Measurements from ENCODE around the gene SERPINB1. TPM values are rescaled to one million over a fixed set of nuclear protein-coding genes. Genes with fewer than 3 reads are reported as not detected.
"Not testable (repeated sequence)": the region's sequence is repeated elsewhere in the genome, so short reads cannot be mapped to it uniquely, and the experiment has no call there.

Gene SERPINB1
- total RNA-seq, 1 donor from 2014 or later = 67.0 TPM

DNA sequence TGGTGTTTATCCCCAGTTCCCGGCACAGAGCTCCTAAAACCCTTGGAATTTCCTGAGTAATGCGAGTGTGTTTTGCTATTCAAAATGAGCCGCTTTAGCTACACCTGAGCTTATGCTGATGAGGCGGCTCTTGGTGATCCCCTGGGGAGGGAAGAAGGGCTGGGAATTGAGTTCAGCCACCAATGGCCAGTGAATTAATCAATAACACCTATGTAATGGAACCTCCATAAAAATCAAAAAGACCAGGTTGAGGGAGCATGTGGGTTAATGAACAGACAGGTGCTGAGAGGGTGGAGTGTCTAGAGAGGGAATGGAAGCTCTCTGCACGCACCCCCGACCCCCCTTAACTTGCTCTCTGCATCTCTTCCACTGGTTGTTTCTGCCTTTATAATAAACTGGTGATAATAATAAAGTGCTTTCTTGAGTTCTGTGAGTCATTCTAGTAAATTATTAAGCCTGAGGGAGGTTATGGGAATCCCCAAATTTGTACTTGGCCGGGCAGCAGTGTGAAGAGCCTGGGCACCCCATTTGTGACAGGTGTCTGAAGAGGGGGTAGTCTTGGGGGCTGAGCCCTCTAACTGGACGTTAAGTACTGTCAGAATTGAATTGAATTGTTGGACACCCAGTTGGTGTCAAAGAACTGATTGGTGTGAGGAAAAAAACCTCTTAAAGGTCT, 24.6 kb upstream of the SERPINB1 start:
- intact Hi-C loops (cut with micrococcal nuclease) = no loop called here

DNA sequence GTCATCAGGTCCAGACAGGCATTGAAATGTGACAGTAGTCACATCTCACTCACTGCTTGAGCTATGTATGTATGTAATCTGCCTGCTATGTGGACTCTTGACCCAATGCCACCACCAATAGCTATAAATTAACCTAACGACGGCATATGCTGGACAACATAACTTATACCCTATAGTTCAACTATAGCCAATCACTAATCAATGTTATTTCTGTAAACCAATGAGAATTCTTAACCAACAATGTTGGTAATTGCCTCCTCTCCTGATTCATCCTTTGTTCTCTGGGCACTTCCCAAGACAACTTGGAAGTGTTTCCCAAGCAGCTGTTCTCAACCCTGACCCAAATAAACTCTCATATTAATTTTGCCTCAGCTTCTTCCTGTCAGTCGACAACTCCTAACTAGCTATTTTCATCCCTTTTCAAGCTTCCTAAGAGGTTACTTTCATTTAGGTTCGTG, 24.1 kb upstream of the SERPINB1 start:
- intact Hi-C loops (cut with micrococcal nuclease) = no loop called here

DNA sequence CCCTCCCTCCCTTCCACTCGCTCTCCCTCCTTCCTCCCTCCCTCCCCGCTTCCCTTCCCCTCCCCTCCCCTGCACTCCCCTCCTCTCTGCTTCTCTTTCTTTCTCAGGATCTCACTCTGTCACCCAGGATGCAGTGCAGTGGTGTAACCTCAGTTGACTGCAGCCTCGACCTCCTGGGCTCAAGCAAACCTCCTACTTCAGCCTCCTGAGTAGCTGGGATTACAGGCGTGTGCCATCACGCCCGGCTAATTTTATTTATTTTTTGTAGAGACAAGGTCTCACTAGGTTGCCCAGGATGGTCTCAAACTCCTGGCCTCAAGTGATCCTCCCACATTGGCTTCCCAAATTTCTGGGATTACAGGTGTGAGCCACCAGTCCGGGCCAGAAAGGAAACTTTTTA, 23.6 kb upstream of the SERPINB1 start:
- intact Hi-C loops (cut with micrococcal nuclease) = no loop called here

DNA sequence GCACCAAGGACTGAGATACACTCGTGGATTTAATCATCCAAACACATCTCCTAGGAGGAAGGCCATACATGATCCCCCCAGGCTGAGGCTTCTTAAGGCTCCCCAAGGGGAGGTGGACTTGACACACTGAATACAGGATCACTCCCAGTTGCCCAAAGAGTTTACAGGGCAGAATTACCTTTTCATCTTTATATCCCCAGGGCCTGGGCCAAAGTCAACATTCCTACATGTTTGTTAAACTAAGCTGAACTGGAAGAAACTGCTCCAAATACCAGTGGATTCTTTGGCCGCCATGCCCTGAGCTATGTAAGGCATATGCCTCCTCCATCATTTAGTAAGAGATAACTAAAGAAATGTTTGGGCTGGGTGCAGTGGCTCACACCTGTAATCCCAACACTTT, 22.2 kb upstream of the SERPINB1 start:
- intact Hi-C loops (cut with micrococcal nuclease) = no loop called here

DNA sequence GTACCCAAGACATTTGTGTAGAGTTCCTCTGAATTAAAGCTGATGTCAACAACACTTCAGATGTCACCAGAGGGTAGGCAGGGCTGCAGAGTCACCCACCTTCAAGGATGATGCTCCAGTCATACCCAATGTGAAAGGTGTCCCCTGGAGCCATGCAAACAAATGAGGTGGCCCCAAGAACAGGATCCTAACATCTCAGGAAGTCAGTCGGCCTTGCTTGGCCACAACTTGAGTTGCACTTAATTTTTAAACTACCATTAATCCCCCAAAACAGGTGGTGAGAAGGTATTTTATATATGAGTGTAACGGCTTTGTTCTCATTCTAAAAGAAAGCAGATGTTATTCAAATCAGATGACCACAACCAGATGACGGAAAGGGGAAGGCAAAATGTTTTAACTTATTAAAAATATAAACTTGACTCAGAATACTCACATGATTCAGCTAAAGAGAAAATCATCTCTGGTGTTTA, 21.1 kb upstream of the SERPINB1 start:
- intact Hi-C loops (cut with micrococcal nuclease) = no loop called here

DNA sequence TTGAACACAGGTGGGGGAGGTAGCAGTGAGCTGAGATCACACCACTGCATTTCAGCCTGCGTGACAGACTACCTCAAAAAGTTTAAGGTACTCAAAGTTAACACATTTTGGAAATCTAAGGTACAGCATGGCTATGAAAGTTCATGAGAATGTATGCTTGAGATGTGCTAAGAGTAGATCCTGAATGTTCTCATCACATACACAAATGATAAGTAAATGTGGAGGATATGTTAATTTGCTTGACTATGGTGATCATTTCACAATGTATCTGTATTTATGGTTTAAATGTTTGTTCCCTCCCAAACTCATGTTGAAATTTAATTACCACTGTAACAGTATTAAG, 20.1 kb upstream of the SERPINB1 start:
- intact Hi-C loops (cut with micrococcal nuclease) = no loop called here

DNA sequence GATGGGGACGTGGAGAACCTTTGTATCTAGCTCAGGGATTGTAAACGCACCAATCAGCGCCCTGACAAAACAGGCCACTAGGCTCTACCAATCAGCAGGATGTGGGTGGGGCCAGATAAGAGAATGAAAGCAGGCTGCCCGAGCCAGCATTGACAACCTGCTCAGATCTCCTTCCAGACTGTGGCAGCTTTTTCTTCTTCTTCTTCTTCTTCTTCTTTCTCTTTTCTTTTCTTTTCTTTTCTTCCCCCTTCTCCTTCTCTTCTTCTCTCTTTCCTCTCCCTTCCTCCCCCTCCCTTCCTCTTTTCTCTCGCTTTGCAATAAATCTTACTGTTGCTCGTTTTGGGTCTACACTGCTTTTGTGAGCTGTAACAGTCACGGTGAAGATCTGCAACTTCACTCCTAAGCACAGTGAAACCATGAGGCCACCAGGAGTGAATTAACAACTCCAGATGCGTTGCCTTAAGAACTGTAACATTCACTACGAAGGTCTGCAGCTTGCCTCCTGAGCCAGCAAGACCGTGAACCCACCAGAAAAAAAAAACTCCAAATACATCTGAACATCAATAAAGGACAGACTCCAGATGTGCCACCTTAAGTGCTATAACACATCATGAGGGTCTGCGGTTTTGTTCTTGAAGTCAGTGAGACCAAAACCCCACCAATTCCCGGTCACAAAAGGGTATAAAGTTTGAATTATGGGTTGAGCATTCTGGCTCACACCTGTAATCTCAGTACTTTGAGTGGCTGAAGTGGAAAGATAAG, 19.6 kb upstream of the SERPINB1 start:
- intact Hi-C loops (cut with micrococcal nuclease) = no loop called here

DNA sequence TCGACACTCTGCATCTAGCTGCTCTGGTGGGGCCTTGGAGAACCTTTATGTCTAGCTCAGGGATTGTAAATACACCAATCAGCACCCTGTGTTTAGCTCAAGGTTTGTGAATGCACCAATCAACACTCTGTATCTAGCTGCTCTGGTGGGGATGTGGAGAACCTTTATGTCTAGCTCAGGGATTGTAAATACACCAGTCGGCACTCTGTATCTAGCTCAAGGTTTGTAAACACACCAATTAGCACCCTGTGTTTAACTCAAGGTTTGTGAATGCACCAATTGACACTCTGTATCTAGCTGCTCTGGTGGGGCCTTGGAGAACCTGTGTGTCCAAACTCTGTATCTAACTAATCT, 19.0 kb upstream of the SERPINB1 start:
- intact Hi-C loops (cut with micrococcal nuclease) = not testable (repeated sequence)

DNA sequence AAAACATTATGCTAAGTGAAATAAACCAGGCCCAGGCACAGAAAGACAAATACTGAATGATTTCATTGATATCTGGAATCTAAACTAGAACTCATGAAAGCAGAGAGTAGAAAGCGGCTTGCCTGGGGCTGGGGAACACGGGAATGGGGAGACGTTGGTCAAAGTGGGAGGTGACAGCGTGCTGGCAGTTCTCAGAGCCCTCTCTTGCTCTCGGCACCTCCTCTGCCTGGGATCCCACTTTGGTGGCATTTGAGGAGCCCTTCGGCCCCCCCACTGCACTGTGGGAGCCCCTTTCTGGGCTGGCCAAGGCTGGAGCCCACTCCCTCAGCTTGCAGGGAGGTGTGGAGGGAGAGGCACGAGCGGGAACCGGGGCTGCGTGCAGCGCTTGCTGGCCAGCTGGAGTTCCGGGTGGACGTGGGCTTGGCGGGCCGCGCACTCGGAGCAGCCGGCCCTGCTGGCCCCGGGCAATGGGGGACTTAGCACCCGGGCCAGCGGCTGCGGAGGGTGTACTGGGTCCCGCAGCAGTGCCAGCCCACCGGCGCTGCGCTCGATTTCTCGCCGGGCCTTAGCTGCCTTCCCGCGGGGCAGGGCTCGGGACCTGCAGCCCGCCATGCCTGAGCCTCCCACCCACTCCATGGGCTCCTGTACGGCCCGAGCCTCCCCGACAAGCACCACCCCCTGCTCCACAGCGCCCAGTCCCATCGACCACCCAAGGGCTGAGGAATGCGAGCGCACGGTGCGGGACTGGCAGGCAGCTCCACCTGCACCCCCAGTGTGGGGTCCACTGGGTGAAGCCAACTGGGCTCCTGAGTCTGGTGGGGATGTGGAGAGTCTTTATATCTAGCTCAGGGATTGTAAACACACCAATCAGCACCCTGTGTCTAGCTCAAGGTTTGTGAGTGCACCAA, 18.4 kb upstream of the SERPINB1 start:
- intact Hi-C loops (cut with micrococcal nuclease) = loop anchor here (1.0 to 5.0 kb wide), 3 partner anchors 43 to 207 kb away; partner anchors contain the start of genes RIPK1 and SERPINB9

DNA sequence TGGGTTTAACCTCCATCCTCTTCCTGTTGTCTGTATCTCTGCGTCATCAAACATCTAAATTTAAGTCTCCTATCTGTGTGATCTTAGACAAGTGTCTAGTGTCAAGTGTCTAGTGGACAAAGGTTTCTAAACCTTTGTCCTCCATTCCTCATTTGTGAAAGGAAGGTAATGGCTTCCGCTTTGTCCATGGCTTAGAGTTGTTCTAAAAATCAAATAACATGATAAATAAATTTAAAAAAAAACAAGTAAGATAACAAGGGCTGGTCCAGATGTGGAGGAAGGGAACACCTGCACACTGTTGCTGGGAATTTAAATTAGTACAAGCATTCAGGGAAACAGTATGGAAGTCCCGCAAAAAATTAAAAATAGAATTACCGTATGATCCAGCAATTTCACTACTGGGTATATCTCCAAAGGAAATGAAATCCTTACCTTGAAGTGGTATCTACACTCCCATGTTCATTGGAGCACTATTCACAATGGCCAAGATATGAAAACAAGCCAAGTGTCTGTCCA, 17.6 kb upstream of the SERPINB1 start:
- intact Hi-C loops (cut with micrococcal nuclease) = loop anchor here (1.0 to 5.0 kb wide), 3 partner anchors 44 to 208 kb away; partner anchors contain the start of genes RIPK1 and SERPINB9

DNA sequence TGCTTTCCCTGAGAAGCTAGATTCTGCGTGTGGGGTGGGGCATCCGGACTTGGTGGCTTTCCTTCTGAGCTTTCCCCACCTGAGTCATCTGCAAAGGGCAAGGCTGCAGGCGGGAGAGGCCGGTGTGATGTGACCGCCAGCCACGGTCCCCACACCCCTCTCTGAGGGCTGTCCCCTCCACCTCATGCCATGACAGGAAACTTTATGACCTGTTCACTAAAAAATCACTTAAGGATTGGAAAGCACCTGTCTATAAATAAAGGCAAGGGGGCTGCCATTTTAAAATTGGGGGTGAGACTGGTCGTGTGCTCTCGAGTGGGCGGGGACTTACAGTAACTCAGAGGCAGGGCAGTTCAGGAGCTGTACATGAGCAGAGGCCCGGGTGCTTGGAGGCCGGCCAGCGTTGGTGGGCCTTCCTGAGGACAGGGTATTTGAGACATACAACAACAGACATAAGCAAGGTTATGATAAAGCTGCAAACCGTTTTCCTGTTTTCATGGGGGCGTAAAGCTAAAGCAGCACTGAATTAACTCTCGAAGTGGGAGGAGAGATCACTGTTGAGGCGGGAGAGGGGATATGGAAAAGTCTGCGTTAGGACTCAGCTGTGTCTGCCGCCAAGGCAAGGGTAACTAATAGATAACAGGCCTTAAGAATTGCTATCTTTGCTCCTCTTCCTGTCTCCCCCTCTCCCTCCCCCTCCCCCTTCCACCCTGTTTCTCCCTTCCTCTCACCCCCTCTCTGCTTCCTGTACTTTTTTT, 16.1 kb upstream of the SERPINB1 start:
- intact Hi-C loops (cut with micrococcal nuclease) = loop anchor here (1.0 to 5.0 kb wide), 4 partner anchors 9 to 210 kb away; partner anchors contain the start of genes RIPK1 and SERPINB9

DNA sequence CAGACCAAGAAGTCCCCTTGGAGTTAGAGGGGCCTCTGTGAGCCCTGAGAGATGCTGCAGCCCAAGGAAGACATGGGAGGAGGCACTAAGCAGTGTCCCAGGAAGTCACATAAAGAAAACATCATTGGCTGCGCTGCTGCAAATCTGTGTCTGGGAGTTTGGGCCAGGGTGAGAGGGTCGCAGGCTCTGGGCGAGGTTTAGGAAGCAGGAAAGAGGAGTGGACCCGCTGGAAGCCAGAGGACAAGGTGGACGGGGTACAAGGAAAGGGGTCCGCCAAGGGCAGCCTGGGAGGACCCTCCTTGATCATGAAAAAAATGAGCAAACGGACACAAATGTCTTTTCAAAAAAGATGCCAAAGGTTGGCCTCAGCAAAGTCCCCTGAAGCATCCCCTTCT, 15.5 kb upstream of the SERPINB1 start:
- intact Hi-C loops (cut with micrococcal nuclease) = loop anchor here (1.0 to 5.0 kb wide), 2 partner anchors 132 to 210 kb away; partner anchors contain the start of gene RIPK1

DNA sequence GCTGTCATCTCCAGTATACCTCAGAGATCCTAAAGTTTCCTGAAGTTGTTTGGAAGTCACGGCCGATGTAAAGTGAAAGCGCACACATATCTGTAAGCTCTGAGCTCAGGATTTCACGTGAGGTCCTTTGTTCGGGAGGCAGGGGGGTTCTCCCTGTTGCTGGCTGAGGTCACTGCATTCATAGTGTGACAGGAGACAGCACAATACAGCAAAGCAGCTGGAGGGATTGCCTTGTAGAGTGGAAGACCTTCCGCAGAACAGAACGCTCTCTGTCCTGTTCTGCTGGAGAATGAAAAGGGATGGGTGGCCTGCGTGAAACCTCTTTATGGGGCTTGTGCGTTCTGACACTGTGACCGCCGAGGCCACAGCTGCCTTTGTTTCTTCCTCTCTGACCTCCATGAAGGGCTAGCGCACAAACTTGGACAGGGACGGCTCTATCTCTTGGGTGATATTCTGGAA, 13.4 kb upstream of the SERPINB1 start:
- intact Hi-C loops (cut with micrococcal nuclease) = loop anchor here (5.0 kb wide), 1 partner anchor 212 kb away; the partner anchor contains the start of gene RIPK1

DNA sequence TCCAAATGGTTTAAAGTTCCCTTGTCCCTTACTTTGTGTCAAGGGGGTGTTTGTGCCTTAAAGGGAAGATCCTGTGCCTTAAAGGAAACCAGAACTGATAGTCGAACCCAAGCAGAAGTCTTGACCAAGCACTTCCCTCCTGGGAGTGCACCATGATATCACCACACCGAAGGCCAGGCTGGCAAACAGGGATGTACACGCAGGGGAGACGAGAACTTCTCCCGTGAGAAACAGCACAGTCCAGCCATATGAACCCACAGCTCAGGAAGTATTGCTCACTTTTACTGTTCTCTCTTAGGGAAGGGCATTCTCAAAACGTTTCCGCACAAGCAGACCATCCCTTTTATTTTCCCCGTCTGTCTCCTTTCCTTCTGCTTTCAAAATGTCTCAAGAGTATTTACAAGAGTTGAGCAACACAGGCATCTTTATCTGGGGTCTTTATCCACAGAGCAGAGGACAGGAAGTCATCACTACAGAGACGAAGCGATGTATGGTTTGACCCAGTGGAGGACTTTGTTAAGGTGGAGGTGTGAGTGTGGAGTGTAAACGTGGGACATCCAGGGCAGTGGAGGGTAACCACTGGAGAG, 12.8 kb upstream of the SERPINB1 start:
- intact Hi-C loops (cut with micrococcal nuclease) = loop anchor here (1.0 kb wide), 2 partner anchors 8 to 26 kb away; no protein-coding TSS in a partner anchor

DNA sequence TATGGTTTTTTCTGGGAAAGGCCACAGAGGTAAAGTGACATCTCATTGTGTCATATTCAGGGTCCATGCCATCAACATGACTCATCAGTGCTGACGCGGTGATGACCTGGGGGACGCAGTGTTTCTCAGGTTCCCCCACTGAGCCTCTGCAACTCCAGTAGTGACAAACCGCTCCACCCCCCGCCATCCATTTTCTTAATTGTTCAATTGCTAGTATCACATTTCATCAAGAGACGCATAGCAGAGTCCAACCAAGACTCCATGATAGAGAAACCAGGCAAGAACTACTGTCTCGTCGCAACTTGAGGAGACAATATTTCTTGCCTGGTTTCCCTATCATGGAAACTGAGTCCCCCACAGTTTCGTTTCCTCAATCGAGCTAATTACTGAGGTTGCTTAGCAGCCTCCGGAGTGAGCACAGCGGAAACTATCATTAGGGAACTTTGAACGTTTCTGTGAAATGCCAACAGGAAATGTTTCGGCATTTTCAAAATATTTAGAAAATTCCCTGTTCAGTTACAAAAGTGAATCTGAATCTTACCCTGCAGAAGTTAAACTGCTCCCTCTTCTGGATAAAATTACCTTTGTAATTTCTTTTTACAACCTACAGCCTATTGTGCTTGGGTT, 12.2 kb upstream of the SERPINB1 start:
- intact Hi-C loops (cut with micrococcal nuclease) = loop anchor here (1.0 kb wide), 2 partner anchors 8 to 26 kb away; no protein-coding TSS in a partner anchor

DNA sequence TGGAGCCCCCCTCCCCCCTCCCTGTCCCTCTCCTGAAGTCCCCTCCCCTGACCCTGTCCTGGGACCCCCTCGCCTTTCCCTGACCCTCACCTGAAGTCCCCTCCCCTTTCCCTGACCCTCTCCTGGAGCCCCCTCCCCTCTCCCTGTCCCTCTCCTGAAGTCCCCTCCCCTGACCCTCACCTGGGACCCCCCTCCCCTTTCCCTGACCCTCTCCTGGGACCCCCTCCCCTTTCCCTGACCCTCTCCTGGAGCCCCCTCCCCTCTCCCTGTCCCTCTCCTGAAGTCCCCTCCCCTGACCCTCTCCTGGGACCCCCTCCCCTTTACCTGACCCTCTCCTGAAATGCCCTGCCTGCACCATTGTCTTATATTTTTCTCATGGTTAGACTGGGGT, 11.7 kb upstream of the SERPINB1 start:
- intact Hi-C loops (cut with micrococcal nuclease) = not testable (repeated sequence)

DNA sequence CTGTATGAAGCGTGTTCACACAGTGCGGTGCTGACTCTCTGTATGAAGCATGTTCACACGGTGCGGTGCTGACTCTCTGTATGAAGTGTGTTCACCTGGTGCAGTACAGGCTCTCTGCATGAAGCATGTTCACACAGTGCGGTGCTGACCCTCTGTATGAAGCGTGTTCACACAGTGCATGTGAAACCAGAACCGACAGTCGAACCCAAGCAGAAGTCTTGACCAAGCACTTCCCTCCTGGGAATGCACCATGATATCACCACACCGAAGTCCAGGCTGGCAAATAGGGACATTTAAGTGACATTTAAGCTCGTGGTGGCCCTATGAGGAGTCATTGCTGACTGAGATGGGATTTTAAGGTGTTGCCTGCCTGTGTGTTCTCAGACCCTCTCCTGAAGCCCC, 11.3 kb upstream of the SERPINB1 start:
- intact Hi-C loops (cut with micrococcal nuclease) = no loop called here

DNA sequence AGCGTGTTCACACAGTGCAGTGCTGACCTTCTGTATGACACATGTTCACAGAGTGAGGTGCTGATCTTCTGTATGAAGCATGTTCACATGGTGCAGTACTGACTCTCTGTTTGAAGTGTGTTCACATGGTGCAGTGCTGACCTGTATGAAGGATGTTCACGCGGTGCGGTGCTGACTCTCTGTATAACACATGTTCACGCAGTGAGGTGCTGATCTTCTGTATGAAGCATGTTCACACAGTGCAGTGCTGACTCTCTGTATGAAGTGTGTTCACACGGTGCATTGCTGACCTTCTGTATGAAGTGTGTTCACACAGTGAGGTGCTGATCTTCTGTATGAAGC, 10.8 kb upstream of the SERPINB1 start:
- intact Hi-C loops (cut with micrococcal nuclease) = no loop called here

DNA sequence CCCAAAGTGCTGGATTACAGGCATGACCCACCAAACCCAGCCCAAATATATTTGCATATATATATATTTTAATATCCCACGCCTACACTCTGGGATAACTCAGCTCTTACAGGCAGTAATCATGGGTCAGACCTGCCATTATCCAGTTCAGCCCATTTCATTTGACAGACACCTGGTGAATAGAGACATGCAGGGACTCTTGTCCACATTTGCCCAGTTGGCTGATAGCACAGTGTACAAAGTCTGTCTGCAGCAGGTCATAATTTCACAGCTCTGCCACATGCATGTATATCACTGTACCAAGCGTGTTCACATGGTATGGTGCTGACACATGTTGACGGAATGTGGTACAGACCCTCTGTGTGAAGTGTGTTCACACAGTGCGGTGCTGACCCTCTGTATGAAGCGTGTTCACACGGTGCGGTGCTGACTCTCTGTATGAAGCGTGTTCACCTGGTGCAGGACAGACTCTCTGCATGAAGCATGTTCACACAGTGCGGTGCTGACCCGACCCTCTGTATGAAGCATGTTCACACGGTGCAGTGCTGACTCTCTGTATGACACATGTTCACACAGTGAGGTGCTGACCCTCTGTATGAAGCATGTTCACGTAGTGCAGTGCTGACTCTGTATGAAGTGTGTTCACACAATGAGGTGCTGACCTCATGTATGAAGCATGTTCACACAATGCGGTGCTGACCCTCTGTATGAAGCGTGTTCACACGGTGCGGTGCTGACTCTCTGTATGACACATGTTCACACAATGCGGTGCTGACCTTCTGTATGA, 10.3 kb upstream of the SERPINB1 start:
- intact Hi-C loops (cut with micrococcal nuclease) = no loop called here
